ENCODE data around the gene HOXB6. TPM values are rescaled to one million over a fixed set of nuclear protein-coding genes. Genes with fewer than 3 reads are reported as not detected.
A peak's percentile ranks its signal among the peaks of the same experiment; 100 is the strongest.

The HOXB6 gene
- total RNA-seq, 1 donor from 2014 or later: not detected

- Histone ChIP-seq H3K9me3 (ENCODE audit: low read depth) (no peaks in the 10 kb centered on the region), H3K79me2 (ENCODE audit: low read depth) (no peaks in the 10 kb centered on the region), H3K9ac (no peak overlapping the region), H3K4me1 (no peaks in the 10 kb centered on the region), H3K27me3 (peaks cover 100% of the 10 kb centered on the region), H3K27ac (no peak overlapping the region), H3K4me2 (no peak overlapping the region), H3K4me3 (no peak overlapping the region), H3F3A (ENCODE audit: low read depth) (no peaks in the 10 kb centered on the region), H4K20me1 (ENCODE audit: low read depth) (peaks cover 83% of the 10 kb centered on the region), H3K36me3 (no peaks in the 10 kb centered on the region), H2AFZ (replicated peaks) (no peak overlapping the region)
- Mint-ChIP-seq H3K4me3 (no peak overlapping the region), H3K27me3 (ENCODE audit: insufficient read depth, low read depth) (peaks cover 90% of the 10 kb centered on the region), H3K27ac (no peak overlapping the region), H3K9me3 (peaks cover 6% of the 10 kb centered on the region), H3K36me3 (peaks cover 2% of the 10 kb centered on the region), H3K4me1 (no peaks in the 10 kb centered on the region)
- TF ChIP-seq CTCF (IDR thresholded peaks at IDR 0.05): no peak
- peak; percentile 87 for TF ChIP-seq EZH2phosphoT487 (IDR thresholded peaks at IDR 0.05)
- TF ChIP-seq EZH2 (IDR thresholded peaks at IDR 0.05): peak; percentile 90
- no peak for DNase-seq (ENCODE audit: low spot score)
Observed at GRCh38 chr17:48642843-48643696, 38.3 kb upstream of the HOXB6 start.

GRCh38 chr17:48642059-48642842 is 37.5 kb upstream of the HOXB6 start:
- peaks cover 6% of the 10 kb centered on the region for H3K9me3 Mint-ChIP-seq
- DNase-seq (ENCODE audit: low spot score): peak; percentile 48
- Histone ChIP-seq H2AFZ (replicated peaks) (no peak overlapping the region), H3K27me3 (peaks cover 100% of the 10 kb centered on the region), H3K9ac (no peak overlapping the region), H3K9me3 (ENCODE audit: low read depth) (no peaks in the 10 kb centered on the region), H3K4me1 (no peaks in the 10 kb centered on the region), H3K4me2 (no peak overlapping the region), H3K79me2 (ENCODE audit: low read depth) (no peaks in the 10 kb centered on the region), H3K36me3 (no peaks in the 10 kb centered on the region), H3K27ac (no peak overlapping the region), H3F3A (ENCODE audit: low read depth) (no peaks in the 10 kb centered on the region), H3K4me3 (no peak overlapping the region), H4K20me1 (ENCODE audit: low read depth) (peaks cover 78% of the 10 kb centered on the region)
- no peak overlapping the region for H3K4me3 Mint-ChIP-seq
- no peak for TF ChIP-seq CTCF (IDR thresholded peaks at IDR 0.05)
- TF ChIP-seq EZH2 (IDR thresholded peaks at IDR 0.05): peak; percentile 94
- TF ChIP-seq EZH2phosphoT487 (IDR thresholded peaks at IDR 0.05): peak; percentile 97
- H3K27ac Mint-ChIP-seq: no peak overlapping the region
- H3K36me3 Mint-ChIP-seq: peaks cover 2% of the 10 kb centered on the region
- H3K27me3 Mint-ChIP-seq (ENCODE audit: insufficient read depth, low read depth): peaks cover 90% of the 10 kb centered on the region
- H3K4me1 Mint-ChIP-seq: no peaks in the 10 kb centered on the region

GRCh38 chr17:48641541-48642058 is 36.8 kb upstream of the HOXB6 start:
- no peaks in the 10 kb centered on the region for H3K9me3 ChIP-seq (ENCODE audit: low read depth)
- H3K9ac ChIP-seq: no peak overlapping the region
- DNase-seq (ENCODE audit: low spot score): peak; percentile 40
- no peak overlapping the region for H3K4me2 ChIP-seq
- peaks cover 77% of the 10 kb centered on the region for H4K20me1 ChIP-seq (ENCODE audit: low read depth)
- no peak overlapping the region for H3K27ac ChIP-seq
- Mint-ChIP-seq H3K36me3 (peaks cover 2% of the 10 kb centered on the region), H3K4me3 (no peak overlapping the region), H3K4me1 (peaks cover 2% of the 10 kb centered on the region), H3K9me3 (peaks cover 8% of the 10 kb centered on the region), H3K27ac (no peak overlapping the region), H3K27me3 (ENCODE audit: insufficient read depth, low read depth) (peaks cover 94% of the 10 kb centered on the region)
- no peak overlapping the region for H2AFZ ChIP-seq (replicated peaks)
- H3F3A ChIP-seq (ENCODE audit: low read depth): no peaks in the 10 kb centered on the region
- H3K4me3 ChIP-seq: no peak overlapping the region
- H3K27me3 ChIP-seq: peaks cover 100% of the 10 kb centered on the region
- TF ChIP-seq EZH2 (IDR thresholded peaks at IDR 0.05): no peak
- peak; percentile 23 for TF ChIP-seq CTCF (IDR thresholded peaks at IDR 0.05)
- no peaks in the 10 kb centered on the region for H3K4me1 ChIP-seq
- H3K79me2 ChIP-seq (ENCODE audit: low read depth): no peaks in the 10 kb centered on the region
- H3K36me3 ChIP-seq: no peaks in the 10 kb centered on the region
